ENCODE measurements around the gene MIA. TPM values are rescaled to one million over a fixed set of nuclear protein-coding genes. Genes with fewer than 3 reads are reported as not detected.

The MIA gene
- total and polyA plus RNA-seq, 2 of the 8 experiments (the other 6 are each of a cell fraction or from before 2014, with no cell fraction given): not detected

GRCh38 chr19:40806423-40807146 is 31.3 kb downstream of the MIA start (continued):
- peak; percentile 43; the same call in 1 of the 2 replicates for TF ChIP-seq EGR1 (IDR thresholded peaks at IDR 0.05; ENCODE audit: borderline replicate concordance, low read depth, low read length)
- TF ChIP-seq RAD21 (IDR thresholded peaks at IDR 0.05 in 1 of 2, conservative IDR thresholded peaks at IDR 0.05 in 1 of 2; ENCODE audit: low read depth in 2 of 2, low read length in 2 of 2): peak; percentile 52 to 61
- no peak for TF ChIP-seq KDM1A (IDR thresholded peaks at IDR 0.05; ENCODE audit: borderline replicate concordance, low read length)
- TF ChIP-seq POLR2AphosphoS5 (IDR thresholded peaks at IDR 0.05; ENCODE audit: low read depth, low read length): peak; percentile 58
- peak; percentile 84 for TF ChIP-seq SP1 (IDR thresholded peaks at IDR 0.05; ENCODE audit: low read depth, low read length)
- no peak for TF ChIP-seq SRF (IDR thresholded peaks at IDR 0.05; ENCODE audit: low read depth, low read length)
- TF ChIP-seq KDM5A (IDR thresholded peaks at IDR 0.05; ENCODE audit: low read length): no peak
- no peak for TF ChIP-seq E2F6 (IDR thresholded peaks at IDR 0.05)
- no peak for TF ChIP-seq EZH2 (IDR thresholded peaks at IDR 0.05; ENCODE audit: low read depth, low read length, severe bottlenecking)
- TF ChIP-seq CEBPB (IDR thresholded peaks at IDR 0.05; ENCODE audit: low read depth, low read length): no peak
- no peak for TF ChIP-seq RXRA (IDR thresholded peaks at IDR 0.05; ENCODE audit: insufficient read depth, low read depth, low read length)
- TF ChIP-seq GABPA (IDR thresholded peaks at IDR 0.05; ENCODE audit: borderline replicate concordance, insufficient read depth, low read length): no peak; the same call in 1 of the 2 replicates
- 0 out of 2 replicates have a peak, but pooled peaks have one; percentile 28 for TF ChIP-seq TAF1 (IDR thresholded peaks at IDR 0.05; ENCODE audit: low read depth, low read length)
- no peak for TF ChIP-seq CBX5 (IDR thresholded peaks at IDR 0.05; ENCODE audit: low read depth, low read length)
- no peak for TF ChIP-seq TEAD4 (IDR thresholded peaks at IDR 0.05; ENCODE audit: low read depth, low read length)
- no peak for TF ChIP-seq TCF12 (IDR thresholded peaks at IDR 0.05; ENCODE audit: low read depth, low read length)
- no peak; a peak in 1 of 3 replicates for TF ChIP-seq POLR2A (IDR thresholded peaks at IDR 0.05; ENCODE audit: control extremely low read depth in 1 of 2, low read depth in 2 of 2, low read length in 2 of 2)
- TF ChIP-seq TBP (IDR thresholded peaks at IDR 0.05; ENCODE audit: low read depth, low read length): 0 out of 2 replicates have a peak, but pooled peaks have one; percentile 36
- peak; percentile 36 for TF ChIP-seq TAF7 (optimal IDR thresholded peaks at IDR 0.05; ENCODE audit: borderline replicate concordance, low read depth, low read length)
- TF ChIP-seq FOSL1 (IDR thresholded peaks at IDR 0.05; ENCODE audit: insufficient read depth, low read depth, low read length): no peak
- peak; percentile 89 for TF ChIP-seq JUND (IDR thresholded peaks at IDR 0.05; ENCODE audit: low read length)
- TF ChIP-seq SUZ12 (IDR thresholded peaks at IDR 0.05; ENCODE audit: low read length): no peak
- peak; percentile 57 for TF ChIP-seq ATF2 (IDR thresholded peaks at IDR 0.05; ENCODE audit: low read length)

All from H1 (cell line).